Right lung (tissue), 5 donors: ENCODE results near the gene ZFPM1. TPM values are rescaled to one million over a fixed set of nuclear protein-coding genes. Genes with fewer than 3 reads are reported as not detected.
"Not testable (repeated sequence)": the region's sequence is repeated elsewhere in the genome, so short reads cannot be mapped to it uniquely, and the experiment has no call there.

Experiments used
- DNase-seq, 2 donors: peaks; one replicate each; pipeline ENCODE4 v3.0.0-alpha.2; 2013
- polyA plus RNA-seq, 5 donors: library from polyadenylated mRNA; unstranded; fragments of 120-200 nt; gene quantifications; one replicate each; pipeline versions ENCODE4 v1.2.1 to v1.2.3, GENCODE V29; 2013; ENCODE audit warnings: inconsistent platforms in 1 of 5, low replicate concordance in 1 of 5; ENCODE audit not compliant: insufficient read length in 5 of 5, insufficient read depth in 1 of 5

Gene ZFPM1
- polyA plus RNA-seq, 5 donors: 2.1 to 5.5 (median 2.8) TPM

- no peak for DNase-seq
Observed at GRCh38 chr16:88511906-88512305, 58.8 kb downstream of the ZFPM1 start.

- DNase-seq: no peak
Observed at GRCh38 chr16:88512728-88513696, 59.9 kb downstream of the ZFPM1 start.

DNA sequence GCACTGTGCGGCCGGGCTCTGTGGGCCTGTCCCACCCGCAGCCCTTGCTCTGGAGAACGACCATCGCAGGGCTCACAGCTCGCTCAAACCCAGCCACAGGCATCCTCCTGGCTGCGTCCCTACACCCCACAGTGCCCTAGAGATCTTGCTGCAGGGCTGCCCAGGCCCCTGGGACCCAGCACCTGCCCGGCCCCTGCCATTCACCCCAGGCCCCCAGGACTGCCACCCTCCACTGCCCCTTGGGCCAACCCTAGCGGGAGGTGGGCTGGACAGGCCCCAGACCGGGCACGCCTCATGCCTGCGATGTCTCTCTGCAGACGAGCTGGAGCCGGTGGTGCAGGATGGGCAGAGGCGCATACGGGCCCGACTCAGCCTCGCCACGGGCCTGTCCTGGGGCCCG is 61.0 kb downstream of the ZFPM1 start:
- no peak for DNase-seq

GRCh38 chr16:88514526-88515232 is 61.6 kb downstream of the ZFPM1 start:
- DNase-seq: no peak

DNA sequence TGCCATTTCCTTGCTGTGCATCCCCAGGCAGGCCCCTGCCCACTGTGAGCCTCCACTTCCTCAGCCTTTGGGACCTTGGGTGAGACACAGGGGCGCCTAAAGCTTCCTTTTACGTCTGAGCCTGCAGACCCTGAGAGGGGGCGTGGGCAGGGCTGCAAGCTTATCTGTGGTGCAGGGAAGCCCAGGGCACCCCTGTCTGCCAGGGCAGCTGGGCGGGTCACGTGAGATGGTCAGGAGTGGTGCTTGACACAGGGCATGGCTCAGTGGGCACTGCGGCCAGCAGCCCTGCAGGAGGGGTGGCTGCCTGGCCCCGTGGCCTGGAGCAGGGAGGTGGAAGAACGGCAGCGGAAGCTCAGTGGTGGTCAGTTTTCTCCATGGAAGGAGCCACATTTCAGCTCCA is 62.3 kb downstream of the ZFPM1 start:
- no peak for DNase-seq

DNA sequence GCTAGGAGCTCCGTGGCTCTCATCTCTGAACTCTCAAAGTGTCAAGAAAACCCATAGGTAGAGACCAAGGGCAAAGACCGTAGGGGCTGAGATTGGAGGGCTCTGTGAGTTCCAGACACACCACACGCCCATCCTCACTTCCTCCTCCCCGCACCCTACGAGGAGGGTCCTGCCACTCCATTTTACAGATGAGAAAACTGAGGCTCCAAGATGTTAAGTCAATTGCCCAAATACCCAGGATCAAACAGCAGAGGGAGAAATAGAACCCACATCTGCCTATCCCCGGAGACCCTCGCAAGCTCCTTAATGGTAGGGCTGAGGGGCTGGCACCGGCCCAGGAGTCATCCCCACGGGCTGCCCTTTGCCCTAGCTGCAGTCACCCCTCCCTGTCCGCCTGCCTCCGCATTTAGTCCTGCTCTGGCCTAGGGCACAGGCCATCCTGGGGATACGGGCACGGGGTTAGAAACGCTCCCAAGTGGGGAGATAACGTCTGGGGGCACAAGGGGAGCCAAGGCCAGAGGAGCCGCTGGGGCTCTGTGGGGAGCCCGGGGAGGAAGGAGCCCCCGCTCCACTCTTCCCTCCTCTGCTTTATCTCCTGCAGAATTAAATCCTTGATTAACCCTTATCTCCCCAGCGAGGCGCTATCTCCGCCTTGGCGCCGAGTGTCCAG is 63.0 kb downstream of the ZFPM1 start:
- DNase-seq: no peak

- peak in 1 of 2 donors; percentile 23 for DNase-seq
Observed at GRCh38 chr16:88516601-88517061, 63.6 kb downstream of the ZFPM1 start.

- not testable (repeated sequence) for DNase-seq
Observed at GRCh38 chr16:88517208-88517774, 64.2 kb downstream of the ZFPM1 start.

DNA sequence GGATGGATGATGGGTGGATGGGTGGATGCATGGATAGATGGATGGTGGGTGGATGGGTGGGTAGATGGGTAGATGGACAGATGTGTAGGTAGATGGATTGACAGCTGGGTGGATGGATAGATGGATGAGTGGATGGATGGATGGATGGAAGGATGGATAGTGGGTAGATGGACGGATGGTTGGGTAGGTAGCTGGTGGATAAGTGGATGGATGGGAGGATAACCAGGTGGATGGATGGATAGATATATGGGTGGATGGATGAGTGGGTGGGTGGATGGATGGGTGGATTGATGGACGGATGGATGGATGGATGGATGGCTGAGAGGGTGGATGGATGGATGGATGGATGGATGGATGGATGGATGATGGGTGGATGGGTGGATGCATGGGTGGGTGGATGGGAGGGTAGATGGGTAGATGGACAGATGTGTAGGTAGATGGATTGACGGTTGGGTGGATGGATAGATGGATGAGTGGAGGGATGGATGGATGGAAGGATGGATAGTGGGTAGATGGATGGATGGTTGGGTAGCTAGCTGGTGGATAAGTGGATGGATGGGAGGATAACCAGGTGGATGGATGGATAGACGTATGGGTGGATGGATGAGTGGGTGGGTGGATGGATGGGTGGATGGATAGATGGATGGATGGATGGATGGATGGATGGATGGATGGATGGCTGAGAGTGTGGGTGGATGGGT is 65.5 kb downstream of the ZFPM1 start:
- DNase-seq: not testable (repeated sequence)

DNA sequence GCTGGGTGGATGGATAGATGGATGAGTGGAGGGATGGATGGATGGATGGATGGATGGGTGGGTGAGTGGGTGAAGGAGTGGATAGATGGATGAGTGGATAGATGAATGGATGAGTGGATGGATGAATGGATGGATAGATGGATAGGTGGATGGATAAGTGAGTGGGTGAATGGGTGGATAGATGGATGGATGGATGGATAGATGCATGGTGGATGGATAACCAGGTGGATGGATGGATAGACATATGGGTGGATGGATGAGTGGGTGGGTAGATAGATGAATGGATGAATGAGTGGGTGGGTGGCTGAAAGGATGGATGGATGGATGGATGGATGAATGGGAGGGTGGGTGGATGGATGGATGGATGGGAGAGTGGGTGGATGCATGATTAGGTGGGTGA is 66.2 kb downstream of the ZFPM1 start:
- no peak for DNase-seq

DNA sequence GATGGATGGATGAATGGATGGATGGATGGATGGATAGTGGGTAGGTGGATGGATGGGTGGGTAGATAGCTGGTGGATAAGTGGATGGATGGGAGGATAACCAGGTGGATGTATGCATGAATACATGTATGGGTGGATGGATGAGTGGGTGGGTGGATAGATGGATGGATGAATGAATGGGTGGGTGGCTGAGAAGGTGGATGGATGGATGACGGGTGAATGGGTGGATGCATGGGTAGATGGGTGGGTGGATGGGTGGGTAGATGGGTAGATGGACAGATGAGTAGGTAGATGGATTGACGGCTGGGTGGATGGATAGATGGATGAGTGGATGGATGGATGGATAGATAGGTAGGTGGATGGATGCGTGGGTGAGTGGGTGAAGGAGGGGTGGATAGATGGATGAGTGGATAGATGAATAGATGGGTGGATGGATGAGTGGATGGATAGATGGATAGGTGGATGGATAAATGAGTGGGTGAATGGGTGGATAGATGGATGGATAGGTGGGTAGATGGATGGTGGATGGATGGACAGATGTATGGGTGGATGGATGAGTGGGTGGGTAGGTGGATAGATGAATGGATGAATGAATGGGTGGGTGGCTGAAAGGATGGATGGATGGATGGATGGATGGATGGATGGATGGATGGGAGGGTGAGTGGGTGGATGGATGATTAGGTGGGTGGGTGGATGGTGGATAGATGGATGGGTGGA is 67.0 kb downstream of the ZFPM1 start:
- no peak for DNase-seq

GRCh38 chr16:88521674-88522073 is 68.6 kb downstream of the ZFPM1 start:
- DNase-seq: no peak

DNA sequence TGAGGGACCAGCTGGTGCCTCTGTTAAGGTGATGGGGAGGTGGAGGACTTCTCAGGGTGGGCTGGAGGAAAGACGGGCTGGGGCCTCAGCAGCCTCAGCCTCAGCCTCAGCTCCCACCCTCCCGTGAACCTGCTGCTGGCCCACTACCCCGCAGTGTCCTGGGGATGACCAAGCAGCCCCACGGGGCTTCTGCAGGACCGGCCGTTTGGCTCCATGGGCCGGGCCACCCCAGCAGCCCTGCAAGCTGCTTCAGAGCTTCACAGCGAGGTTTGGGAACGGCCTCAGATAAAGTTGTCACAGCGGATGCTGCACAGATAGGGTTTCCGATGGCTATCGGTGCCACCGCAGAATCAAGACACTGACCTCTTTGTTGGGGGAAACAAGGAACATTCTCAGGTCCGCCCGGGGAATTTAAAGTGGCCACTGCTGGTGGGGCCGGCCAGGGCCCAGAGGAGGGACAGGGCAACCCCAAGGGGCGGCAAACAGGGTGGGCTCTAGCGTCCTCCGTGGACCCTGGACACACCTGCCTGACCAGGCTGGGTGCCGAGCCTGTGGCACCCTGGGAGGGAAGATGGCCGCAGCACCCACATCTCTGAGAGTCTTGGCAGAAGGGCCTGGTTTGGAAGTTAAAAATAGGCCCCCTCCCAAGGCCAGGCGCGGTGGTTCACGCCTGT is 69.3 kb downstream of the ZFPM1 start:
- no peak for DNase-seq

DNA sequence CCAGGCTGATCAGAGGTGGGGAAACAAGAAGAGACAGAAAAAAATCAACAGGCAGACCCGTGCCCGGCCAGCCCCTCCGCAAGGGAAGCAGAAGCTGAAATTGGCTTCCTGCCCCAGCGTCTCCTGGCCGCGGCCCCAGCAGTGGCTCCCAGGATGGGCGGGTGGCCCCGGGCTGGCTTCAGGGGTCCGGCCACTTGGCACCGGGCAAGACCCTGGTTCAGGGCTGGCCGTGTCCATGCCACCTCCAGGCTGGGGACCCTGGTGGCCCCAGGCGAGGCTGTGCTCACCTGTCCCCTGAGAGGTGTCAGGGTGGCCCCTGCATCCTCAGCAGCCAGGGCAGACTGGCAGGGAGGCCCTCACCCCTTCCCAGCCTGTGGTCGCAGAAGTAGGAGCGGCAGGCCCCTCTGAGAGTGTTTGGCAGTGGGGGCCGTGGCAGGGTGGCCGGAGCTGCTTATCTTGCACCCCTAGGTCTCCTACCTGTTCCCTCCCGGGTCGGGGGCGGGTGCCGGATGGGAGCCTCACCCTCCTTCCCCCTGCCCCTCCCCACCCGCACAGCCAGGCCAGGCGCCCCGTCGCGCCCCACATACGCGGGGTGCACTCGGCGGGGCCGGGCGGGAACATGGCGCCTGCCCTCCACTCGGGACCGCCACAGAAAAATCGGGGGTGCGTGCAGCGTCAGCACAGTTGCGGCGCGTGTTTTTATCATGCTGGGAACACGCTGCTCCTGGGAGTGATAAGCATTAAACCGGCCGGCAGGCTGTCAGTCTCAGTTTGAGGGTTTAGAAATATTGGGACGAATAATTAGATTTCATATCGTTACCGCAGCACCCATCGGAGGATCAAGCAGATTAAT is 70.5 kb downstream of the ZFPM1 start:
- DNase-seq: no peak

DNA sequence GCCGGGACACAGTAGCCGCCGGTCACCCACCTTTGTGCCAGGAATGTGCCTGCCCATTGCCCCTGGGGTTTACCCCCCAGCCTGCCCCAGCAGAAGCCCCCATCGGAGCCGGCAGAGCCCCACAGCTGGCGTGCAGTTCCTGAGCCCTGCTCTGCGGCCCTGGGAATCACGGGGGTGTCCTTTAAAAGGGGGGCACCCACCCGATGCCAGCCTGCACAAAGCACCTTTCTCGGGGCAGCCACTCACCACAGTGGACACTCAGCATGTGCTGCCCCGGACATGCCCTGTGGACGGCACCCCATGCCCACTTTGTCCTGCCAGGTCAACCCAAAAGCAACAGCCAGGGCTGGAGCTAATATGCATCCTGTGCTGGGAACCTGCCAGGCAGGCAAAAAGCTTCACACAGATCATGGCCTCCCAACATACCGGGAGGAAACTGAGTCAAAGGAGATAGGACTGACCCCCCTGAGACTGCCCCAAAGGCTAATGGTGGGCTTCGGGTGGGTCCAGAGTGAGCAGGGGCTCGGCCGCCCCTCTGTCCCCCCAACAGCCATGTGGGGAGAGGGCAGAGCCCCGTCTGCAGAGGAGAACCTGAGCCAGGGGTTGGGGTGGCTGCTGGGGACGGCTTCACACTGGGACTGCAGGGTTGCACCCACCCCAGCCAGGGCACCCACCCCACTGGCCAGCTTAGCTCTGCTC is 71.3 kb downstream of the ZFPM1 start:
- DNase-seq: no peak

DNA sequence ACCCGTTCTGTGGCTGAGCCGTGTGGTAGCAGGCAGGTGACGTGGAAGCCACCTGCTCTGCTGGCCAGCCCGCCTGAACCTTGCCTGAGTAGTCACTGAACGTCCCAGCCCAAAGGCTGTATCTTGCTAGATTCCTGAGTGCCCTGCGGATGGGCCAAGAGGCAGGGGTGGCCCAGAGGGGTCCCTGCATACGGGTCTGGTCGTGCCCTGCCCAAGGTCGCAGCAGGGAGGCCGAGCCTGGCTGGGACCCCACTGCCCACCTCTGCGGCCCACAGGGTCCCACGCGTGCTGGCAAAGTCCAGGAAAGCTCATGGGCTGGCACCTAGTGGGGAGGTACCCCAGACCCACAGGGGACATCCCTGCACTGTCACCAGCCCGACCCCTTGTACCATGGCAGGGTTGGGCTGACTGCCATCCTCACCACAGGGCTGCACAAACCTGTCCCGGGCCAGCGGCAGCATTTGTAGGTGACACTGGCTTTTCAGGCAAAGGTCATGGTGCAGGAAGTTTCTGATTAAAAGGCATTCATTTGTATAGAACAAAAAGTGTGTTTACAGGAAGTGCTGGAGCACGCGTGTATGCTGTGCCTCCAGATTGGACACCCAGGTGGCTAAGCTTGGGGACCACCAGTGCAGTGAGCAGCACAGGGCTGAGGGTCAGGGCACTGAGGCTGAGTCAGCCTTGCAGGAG is 72.0 kb downstream of the ZFPM1 start:
- DNase-seq: no peak

GRCh38 chr16:88525663-88525990 is 72.5 kb downstream of the ZFPM1 start:
- no peak for DNase-seq
